GM18526 (cell line): Measurements from ENCODE around the gene ITPRID2.

Experiments used
- POLR2A ChIP-seq: IDR thresholded peaks from 3 replicates; pipeline ENCODE4 v1.6.1; 2011; ENCODE audit not compliant: insufficient read length; ENCODE audit errors: extremely low read depth

ITPRID2 gene

DNA sequence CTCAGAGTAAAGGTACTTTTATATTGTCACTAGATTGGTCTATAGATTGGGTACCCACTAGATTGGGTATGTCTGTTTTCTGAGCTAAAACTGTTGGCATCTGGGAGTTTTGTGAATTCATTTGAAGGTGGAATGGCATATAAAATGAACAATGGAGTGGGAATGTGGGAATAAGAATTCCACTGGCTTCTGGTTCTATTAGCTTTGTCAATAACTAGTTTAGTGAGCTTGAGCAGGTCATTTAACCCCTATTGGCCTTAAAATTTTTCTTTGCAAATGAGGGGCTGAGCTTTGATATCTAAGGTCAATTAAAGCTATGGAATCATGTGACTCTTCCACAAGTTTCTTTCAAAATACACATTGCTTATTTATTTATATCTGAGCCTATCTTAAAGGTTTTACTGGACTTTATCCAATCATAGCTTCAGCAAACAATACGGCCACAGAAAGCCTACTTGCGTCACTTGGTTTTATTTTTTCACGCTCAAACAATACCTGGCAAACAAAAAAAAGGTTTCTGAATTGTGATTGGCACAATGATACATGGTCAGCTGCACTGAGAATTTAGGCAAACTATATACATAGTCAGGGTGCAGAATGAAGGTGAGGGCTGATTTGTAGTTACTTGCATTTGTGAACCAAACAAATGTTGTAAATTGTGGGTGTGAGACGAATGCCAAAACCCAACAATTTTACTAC is 28.8 kb upstream of the ITPRID2 start:
- no peak for TF ChIP-seq POLR2A

DNA sequence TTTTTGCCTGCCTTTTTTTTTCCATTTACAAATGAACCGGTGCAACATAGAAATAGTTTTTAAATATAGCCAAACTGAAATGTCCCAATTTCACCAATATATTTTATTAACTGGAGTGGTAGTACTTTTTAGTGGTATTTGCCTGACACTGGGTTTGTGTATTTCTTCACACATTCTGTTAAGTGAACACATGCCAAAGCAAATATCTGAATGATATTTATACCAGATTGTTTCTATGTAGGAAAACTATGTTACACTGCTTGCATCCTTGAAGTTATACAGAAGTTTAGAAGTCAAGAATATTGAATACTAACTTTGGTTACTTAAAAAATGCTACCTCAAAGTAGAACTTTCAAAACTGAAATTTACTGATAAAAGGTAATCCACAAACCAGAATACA is 19.4 kb upstream of the ITPRID2 start:
- no peak for TF ChIP-seq POLR2A

DNA sequence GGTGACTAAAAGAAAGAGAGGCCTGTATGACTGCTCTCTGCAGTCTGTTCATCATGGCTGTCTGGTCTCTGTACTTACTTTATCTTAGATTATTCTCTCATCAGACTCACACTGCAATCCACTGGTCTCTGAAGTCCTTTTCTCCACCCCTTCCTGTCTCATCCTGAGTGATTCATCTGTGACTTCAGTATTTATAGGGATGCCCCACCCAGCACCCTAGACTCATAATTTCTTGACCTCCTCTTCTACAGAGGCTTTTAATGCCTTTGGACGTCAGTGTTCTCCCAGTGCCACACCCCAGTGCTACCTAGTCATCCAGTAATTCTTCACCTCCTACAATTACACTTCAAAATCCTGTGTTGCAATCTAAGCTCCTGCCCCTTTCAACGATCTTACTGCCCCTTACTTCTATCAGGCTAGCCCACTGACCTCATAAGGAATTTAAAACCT is 14.9 kb upstream of the ITPRID2 start:
- TF ChIP-seq POLR2A = no peak

GRCh38 chr2:181877181-181877664 is 14.3 kb upstream of the ITPRID2 start:
- TF ChIP-seq POLR2A = no peak

- TF ChIP-seq POLR2A = no peak
Observed at GRCh38 chr2:181878448-181878847, 13.1 kb upstream of the ITPRID2 start.

- no peak for TF ChIP-seq POLR2A
Observed at GRCh38 chr2:181879295-181879694, 12.2 kb upstream of the ITPRID2 start.

DNA sequence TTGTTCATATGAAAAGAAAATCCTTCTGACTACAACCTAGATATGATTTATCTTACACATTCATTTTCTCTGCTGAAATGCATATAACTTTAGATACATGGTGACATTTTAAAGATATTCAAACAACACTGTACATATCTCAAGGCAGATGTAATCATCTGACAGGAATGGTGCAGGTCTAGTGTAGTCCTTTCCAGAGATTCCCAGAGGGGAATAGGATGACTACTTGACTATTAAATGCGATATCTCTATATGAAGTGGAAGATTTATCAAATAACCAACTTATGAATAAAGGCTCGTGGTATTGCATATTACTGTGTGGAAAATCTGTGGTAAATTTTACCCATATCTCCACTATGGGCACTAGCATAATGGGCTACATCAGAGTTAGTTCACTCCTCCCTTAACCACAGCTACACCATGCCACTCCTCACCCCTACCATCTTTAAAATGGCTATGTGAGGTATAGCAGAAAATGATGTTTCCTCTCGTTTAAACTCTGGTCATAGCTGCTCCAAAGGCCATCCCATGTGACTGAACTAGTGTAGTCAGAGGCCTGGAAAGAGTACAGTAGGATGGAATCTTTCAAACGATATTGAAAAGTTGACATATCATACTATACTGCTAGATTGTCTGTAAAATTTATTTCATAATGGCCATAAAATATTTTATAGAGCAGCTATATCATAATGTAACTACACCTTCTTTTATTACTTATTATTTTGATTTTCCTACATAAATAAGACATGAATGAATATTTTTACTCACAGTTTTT is 9.1 kb upstream of the ITPRID2 start:
- no peak for TF ChIP-seq POLR2A

GRCh38 chr2:181884601-181885000 is 6.9 kb upstream of the ITPRID2 start:
- TF ChIP-seq POLR2A = no peak

DNA sequence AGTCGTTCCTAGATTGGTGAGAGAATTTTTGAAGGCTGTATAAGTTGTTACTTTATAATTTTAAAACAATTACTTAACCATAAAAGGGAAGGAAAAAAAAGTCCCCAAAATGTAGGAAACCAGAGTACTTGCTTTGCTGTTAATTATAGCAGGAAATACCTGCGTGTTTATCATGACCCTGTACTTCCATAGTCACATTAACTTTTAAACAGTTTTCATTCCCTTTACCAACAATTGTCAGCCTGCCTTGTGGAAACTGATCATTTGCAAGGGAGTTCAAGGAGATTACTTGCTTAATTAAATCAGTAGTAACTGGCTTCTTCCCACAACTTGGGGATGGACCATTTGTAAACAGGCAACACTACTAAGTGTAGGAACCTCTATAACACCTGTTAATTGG is 6.4 kb upstream of the ITPRID2 start:
- TF ChIP-seq POLR2A = no peak

DNA sequence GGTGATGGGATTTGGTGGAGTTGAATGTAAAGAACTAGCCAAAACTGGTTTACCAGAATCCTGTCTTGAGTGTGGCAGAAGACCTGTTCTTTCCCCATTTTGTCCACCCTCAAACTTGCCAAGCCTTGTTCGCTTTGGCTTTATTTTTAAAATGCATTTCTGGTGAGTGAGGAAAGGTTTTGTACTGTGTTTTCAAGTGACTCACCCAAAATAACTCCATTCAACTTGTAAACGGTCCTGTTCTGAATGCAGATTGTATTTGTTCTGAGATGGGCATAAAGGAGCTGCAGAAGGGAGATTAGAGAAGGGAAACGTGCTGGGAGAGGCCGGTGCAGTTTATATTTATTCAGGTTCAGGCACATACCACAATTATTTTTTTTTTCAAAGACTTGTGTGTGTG is 5.3 kb upstream of the ITPRID2 start:
- no peak for TF ChIP-seq POLR2A

GRCh38 chr2:181887045-181887444 is 4.5 kb upstream of the ITPRID2 start:
- TF ChIP-seq POLR2A = no peak

DNA sequence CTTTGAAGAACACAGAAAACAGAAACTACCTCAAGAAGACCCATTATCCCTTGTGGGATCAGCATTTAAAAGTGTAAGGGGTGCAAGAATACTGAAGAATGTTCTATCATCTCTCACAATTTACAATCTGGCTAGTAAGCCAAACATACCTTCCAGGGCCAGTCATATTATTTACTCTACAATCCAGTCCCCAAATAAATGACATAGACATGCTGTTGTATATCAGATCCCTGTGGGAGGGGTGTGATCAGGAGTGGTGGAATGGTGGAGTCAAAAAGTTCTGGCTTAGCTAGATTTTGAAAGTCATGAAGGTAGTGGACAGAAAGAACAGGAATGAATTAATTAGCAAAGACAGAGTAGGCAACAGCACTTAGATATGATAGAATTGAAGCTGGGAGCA is 1.8 kb upstream of the ITPRID2 start:
- no peak for TF ChIP-seq POLR2A

DNA sequence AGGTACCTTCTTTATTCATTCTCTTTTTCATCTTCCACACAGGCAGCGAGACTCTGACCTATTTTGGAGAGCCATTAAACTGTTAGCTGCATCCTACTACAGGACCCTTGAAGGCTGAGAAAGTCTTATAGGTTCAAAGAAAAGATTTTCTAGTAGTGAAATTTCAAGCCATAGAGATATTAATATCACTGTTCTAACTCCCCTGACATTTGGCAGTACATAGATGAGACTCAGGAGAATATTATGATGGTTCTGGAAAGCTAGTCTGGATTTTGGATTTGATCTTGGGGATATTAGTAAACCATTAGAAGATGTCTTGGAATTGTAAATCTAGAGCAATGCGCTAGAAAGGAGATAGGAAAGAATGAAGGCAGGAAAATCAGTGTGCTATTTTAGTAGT is 1.3 kb upstream of the ITPRID2 start:
- no peak for TF ChIP-seq POLR2A

- TF ChIP-seq POLR2A = peak; percentile 41
Observed at GRCh38 chr2:181891966-181892798, 652 bp downstream of the ITPRID2 start.

GRCh38 chr2:181892799-181893435 is 1.4 kb downstream of the ITPRID2 start:
- no peak for TF ChIP-seq POLR2A
